Smooth muscle cell (in vitro differentiated cells): ENCODE results near the gene CHST11. TPM values are rescaled to one million over a fixed set of nuclear protein-coding genes. Genes with fewer than 3 reads are reported as not detected.

Experiments
- DNase-seq: peaks from one replicate; lab custom pipeline; 2025; ENCODE audit not compliant: unreplicated experiment; lab: John Stamatoyannopoulos, UW
- H2AFZ ChIP-seq: fragments of 200-600 bp; sonication (generic); 2 replicates; pipeline ENCODE4 v1.6.0; 2016; ENCODE audit warnings: antibody characterized with exemption, low read depth, mild to moderate bottlenecking
- H3F3A ChIP-seq: fragments of 200-600 bp; sonication (generic); 2 replicates; pipeline ENCODE4 v1.6.0; 2017; ENCODE audit warnings: antibody characterized with exemption, low read depth
- H3K27ac ChIP-seq: fragments of 200-600 bp; sonication (generic); 2 replicates; pipeline ENCODE4 v1.5.1; 2016; ENCODE audit warnings: low read depth, mild to moderate bottlenecking
- H3K27me3 ChIP-seq: fragments of 200-600 bp; sonication (generic); 2 replicates; pipeline ENCODE4 v1.6.1; 2016; ENCODE audit warnings: low read depth, mild to moderate bottlenecking
- H3K36me3 ChIP-seq: fragments of 200-600 bp; sonication (generic); 2 replicates; pipeline ENCODE4 v1.5.1; 2016; ENCODE audit warnings: low read depth
- H3K4me1 ChIP-seq: fragments of 200-600 bp; sonication (generic); 2 replicates; pipeline ENCODE4 v1.5.1; 2016; ENCODE audit warnings: low read depth
- H3K4me2 ChIP-seq: fragments of 200-600 bp; sonication (generic); 2 replicates; pipeline ENCODE4 v1.6.0; 2016; ENCODE audit warnings: mild to moderate bottlenecking
- H3K4me3 ChIP-seq: fragments of 200-600 bp; sonication (generic); 2 replicates; pipeline ENCODE4 v1.5.1; 2016; ENCODE audit warnings: mild to moderate bottlenecking
- H3K79me2 ChIP-seq: fragments of 200-600 bp; sonication (generic); 2 replicates; pipeline ENCODE4 v1.6.0; 2016; ENCODE audit warnings: low read depth, mild to moderate bottlenecking
- H3K9ac ChIP-seq: fragments of 200-600 bp; sonication (generic); 2 replicates; pipeline ENCODE4 v1.6.0; 2016; ENCODE audit warnings: low read depth
- H3K9me3 ChIP-seq: fragments of 200-600 bp; sonication (generic); replicated peaks from 2 replicates; pipeline ENCODE4 v1.5.1; 2016; ENCODE audit warnings: low read depth
- H4K20me1 ChIP-seq: fragments of 200-600 bp; sonication (generic); 2 replicates; pipeline ENCODE4 v1.6.0; 2016; ENCODE audit warnings: low read depth
- CTCF ChIP-seq: fragments of 200-600 bp; sonication (generic); IDR thresholded peaks from 2 replicates; pipeline ENCODE4 v1.5.1; 2017; ENCODE audit warnings: borderline replicate concordance, mild to moderate bottlenecking, antibody characterized with exemption; ENCODE audit not compliant: insufficient read depth, poor library complexity, severe bottlenecking
- WGBS: methylation state at CpG from one replicate; pipeline ENCODE4 v1.1.7; 2016; ENCODE audit warnings: low lambda C conversion rate; 5-methylcytosine and 5-hydroxymethylcytosine counted together
- polyA plus RNA-seq: library from polyadenylated mRNA; unstranded; fragments of >200 nt; fragmentation: Nextera tagmentation; extraction: Ambion mirVana; gene quantifications from 2 replicates; pipeline ENCODE4 v1.2.1, GENCODE V29; 2016
- total RNA-seq: library from RNA; depleted of rRNA; stranded (reverse); fragments of >200 nt; gene quantifications from 2 replicates; pipeline ENCODE4 v1.2.3, GENCODE V29; 2014

The CHST11 gene
- total and polyA plus RNA-seq, 2 experiments from 2014 or later = 6.9 to 10.2 TPM

- 89% methylated on average over 5 of the region's 5 CpGs for WGBS
- Histone ChIP-seq H2AFZ (no peak overlapping the region), H3K36me3 (no peaks in the 10 kb centered on the region), H3K79me2 (no peaks in the 10 kb centered on the region), H3F3A (no peaks in the 10 kb centered on the region), H3K4me2 (no peak overlapping the region), H3K9ac (no peak overlapping the region), H4K20me1 (no peaks in the 10 kb centered on the region), H3K9me3 (no peaks in the 10 kb centered on the region), H3K4me3 (no peak overlapping the region), H3K27ac (no peak overlapping the region), H3K27me3 (no peaks in the 10 kb centered on the region), H3K4me1 (no peaks in the 10 kb centered on the region)
- no peak for DNase-seq
- TF ChIP-seq CTCF = no peak
Observed at GRCh38 chr12:104761091-104761490, 304.3 kb downstream of the CHST11 start.

- H2AFZ ChIP-seq = no peak overlapping the region
- H3K36me3 ChIP-seq = no peaks in the 10 kb centered on the region
- 95% methylated on average over 3 of the region's 3 CpGs for WGBS
- DNase-seq = no peak
- H4K20me1 ChIP-seq = no peaks in the 10 kb centered on the region
- H3K27me3 ChIP-seq = no peaks in the 10 kb centered on the region
- H3K4me3 ChIP-seq = no peak overlapping the region
- no peak overlapping the region for H3K9ac ChIP-seq
- H3K9me3 ChIP-seq = no peaks in the 10 kb centered on the region
- H3K4me2 ChIP-seq = no peak overlapping the region
- H3K79me2 ChIP-seq = no peaks in the 10 kb centered on the region
- H3K27ac ChIP-seq = no peak overlapping the region
- TF ChIP-seq CTCF = no peak
- H3K4me1 ChIP-seq = no peaks in the 10 kb centered on the region
- no peaks in the 10 kb centered on the region for H3F3A ChIP-seq
Observed at GRCh38 chr12:104761611-104762010, 304.9 kb downstream of the CHST11 start.

- H2AFZ ChIP-seq = no peak overlapping the region
- no peak overlapping the region for H3K4me2 ChIP-seq
- H4K20me1 ChIP-seq = no peaks in the 10 kb centered on the region
- H3K27me3 ChIP-seq = no peaks in the 10 kb centered on the region
- no peaks in the 10 kb centered on the region for H3K36me3 ChIP-seq
- H3K4me3 ChIP-seq = no peak overlapping the region
- H3F3A ChIP-seq = no peaks in the 10 kb centered on the region
- WGBS = 63% methylated on average over 6 of the region's 6 CpGs
- no peaks in the 10 kb centered on the region for H3K79me2 ChIP-seq
- no peak overlapping the region for H3K9ac ChIP-seq
- DNase-seq = no peak
- no peak overlapping the region for H3K27ac ChIP-seq
- no peak for TF ChIP-seq CTCF
- no peaks in the 10 kb centered on the region for H3K9me3 ChIP-seq
- H3K4me1 ChIP-seq = no peaks in the 10 kb centered on the region
Observed at GRCh38 chr12:104763168-104763805, 306.5 kb downstream of the CHST11 start.
